GM12878 (cell line): ENCODE results near the gene HERC6. TPM values are rescaled to one million over a fixed set of nuclear protein-coding genes. Genes with fewer than 3 reads are reported as not detected.

Experiments
- ATAC-seq: fragments of 200-7000 bp; cut with Tn5 transposase; 3 replicates; pipeline ENCODE4 v1.9.1; 2020; ENCODE audit warnings: mild to moderate bottlenecking, moderate library complexity
- BruUV-seq: library from RNA; stranded (reverse); fragments of 400-500 nt; replicated peaks from 2 replicates; lab custom pipeline; 2021; lab: Mats Ljungman, UMichigan
- CTCF ChIA-PET: fragments of 300-600 bp; sonication (Branson Sonifier 250); formaldehyde crosslinking; extraction: SDS; loops from one replicate; lab custom pipeline; 2021; ENCODE audit warnings: inconsistent platforms; lab: Yijun Ruan, JAX
- POLR2A ChIA-PET: fragments of 350-600 bp; formaldehyde crosslinking; extraction: SDS; loops from one replicate; lab custom pipeline; 2021; ENCODE audit warnings: inconsistent platforms; lab: Charles Lee
- RAD21 ChIA-PET: fragments of 300-600 bp; sonication (Branson Sonifier 250); formaldehyde crosslinking; loops from one replicate; lab custom pipeline; 2023; ENCODE audit warnings: antibody characterized with exemption; ENCODE audit not compliant: unreplicated experiment; lab: Charles Lee
- SMC1A ChIA-PET: fragments of 300-600 bp; sonication (Branson Sonifier 250); formaldehyde crosslinking; loops from one replicate; lab custom pipeline; 2023; ENCODE audit not compliant: unreplicated experiment, uncharacterized antibody; lab: Charles Lee
- DNase-seq: peaks from one replicate; pipeline ENCODE4 v3.0.0-alpha.2; 2011; ENCODE audit warnings: low read depth, low spot score
- FAIRE-seq: peaks from 3 replicates; lab custom pipeline; 2011; peaks lifted over from hg19 to GRCh38; lab: Jason Lieb, UNC
- H2AFZ ChIP-seq: 2 replicates; pipeline ENCODE4 v1.6.0; 2011; ENCODE audit warnings: low read depth, low read length, control low read depth; ENCODE audit not compliant: control insufficient read depth
- H3K27ac ChIP-seq: 2 replicates; pipeline ENCODE4 v1.5.1; 2011; ENCODE audit warnings: control low read depth; ENCODE audit not compliant: control insufficient read depth, insufficient read depth
- H3K27me3 ChIP-seq, 2 experiments: replicated peaks in 1 of 2; 2 replicates each; pipeline versions ENCODE4 v1.6.0 to v1.6.1; 2011; ENCODE audit warnings: low read length in 1 of 2; ENCODE audit not compliant: control insufficient read depth in 2 of 2, insufficient read depth in 2 of 2
- H3K36me3 ChIP-seq, 2 experiments: 2 replicates each; pipeline ENCODE4 v1.5.1; 2011; ENCODE audit warnings: low read length in 1 of 2; ENCODE audit not compliant: control insufficient read depth in 2 of 2, insufficient read depth in 2 of 2
- H3K4me1 ChIP-seq: 2 replicates; pipeline ENCODE4 v1.6.1; 2011; ENCODE audit warnings: mild to moderate bottlenecking, low read length, moderate library complexity, mixed read lengths; ENCODE audit not compliant: control insufficient read depth, insufficient read depth
- H3K4me2 ChIP-seq: 2 replicates; pipeline ENCODE4 v1.6.0; 2011; ENCODE audit warnings: control low read depth; ENCODE audit not compliant: control insufficient read depth, insufficient read depth
- H3K4me3 ChIP-seq: fragments of 200-600 bp; sonication (generic); 2 replicates; pipeline ENCODE4 v1.5.1; 2016
- H3K79me2 ChIP-seq: 2 replicates; pipeline ENCODE4 v1.6.0; 2011; ENCODE audit warnings: low read length; ENCODE audit not compliant: control insufficient read depth, insufficient read depth
- H3K9ac ChIP-seq: 2 replicates; pipeline ENCODE4 v1.8.0; 2011; ENCODE audit warnings: low read length, control low read depth, mixed read lengths; ENCODE audit not compliant: control insufficient read depth, insufficient read depth
- H3K9me3 ChIP-seq: replicated peaks from 3 replicates; pipeline ENCODE4 v1.5.1; 2011; ENCODE audit warnings: mild to moderate bottlenecking, low read length; ENCODE audit not compliant: control insufficient read depth, insufficient read depth
- H4K20me1 ChIP-seq: 2 replicates; pipeline ENCODE4 v1.6.0; 2011; ENCODE audit not compliant: control insufficient read depth, insufficient read depth
- BACH1 ChIP-seq: fragments of 450-650 bp; IDR thresholded peaks from 2 replicates; pipeline ENCODE4 v1.6.1; 2017; ENCODE audit warnings: mild to moderate bottlenecking, borderline replicate concordance
- CBFB ChIP-seq: IDR thresholded peaks from 2 replicates; pipeline ENCODE4 v1.6.1; 2016; ENCODE audit warnings: antibody characterized with exemption, low read depth
- EED ChIP-seq: sonication (generic); IDR thresholded peaks from 2 replicates; pipeline ENCODE4 v1.6.1; 2016; ENCODE audit warnings: antibody characterized with exemption, low read depth
- ETV6 ChIP-seq, 2 experiments: fragments of 450-650 bp in 1 of 2; IDR thresholded peaks in 1 of 2; conservative IDR thresholded peaks in 1 of 2; 2 replicates each; pipeline ENCODE4 v1.6.1; 2014; ENCODE audit warnings: antibody characterized with exemption in 1 of 2, borderline replicate concordance in 1 of 2, low read depth in 1 of 2, mild to moderate bottlenecking in 1 of 2, moderate library complexity in 1 of 2
- IKZF1 ChIP-seq: fragments of 450-650 bp; conservative IDR thresholded peaks from 2 replicates; pipeline ENCODE4 v1.6.1; 2017; ENCODE audit warnings: antibody characterized with exemption, mild to moderate bottlenecking
- MEF2A ChIP-seq: IDR thresholded peaks from 2 replicates; pipeline ENCODE4 v1.6.1; 2011; ENCODE audit warnings: low read depth, mild to moderate bottlenecking, low read length, moderate library complexity; ENCODE audit not compliant: insufficient read depth
- NFYB ChIP-seq: IDR thresholded peaks from 2 replicates; pipeline ENCODE4 v1.6.1; 2011; ENCODE audit warnings: low read depth, mild to moderate bottlenecking, low read length, improper control_type of control experiment, moderate library complexity; ENCODE audit not compliant: insufficient read depth
- PAX5 ChIP-seq: IDR thresholded peaks from 2 replicates; pipeline ENCODE4 v1.6.1; 2011; ENCODE audit warnings: low read depth, low read length, borderline replicate concordance
- RAD21 ChIP-seq: IDR thresholded peaks from 2 replicates; pipeline ENCODE4 v1.6.1; 2011; ENCODE audit warnings: mild to moderate bottlenecking, low read depth, low read length, moderate library complexity; ENCODE audit not compliant: insufficient read depth
- SPI1 ChIP-seq: IDR thresholded peaks from 2 replicates; pipeline ENCODE4 v1.6.1; 2011; ENCODE audit warnings: low read depth, mild to moderate bottlenecking, low read length, moderate library complexity, borderline replicate concordance; ENCODE audit not compliant: insufficient read depth
- SUZ12 ChIP-seq: fragments of 200-600 bp; sonication (generic); IDR thresholded peaks from one replicate; pipeline ENCODE4 v1.6.1; 2018; ENCODE audit warnings: antibody characterized with exemption, mild to moderate bottlenecking; ENCODE audit not compliant: unreplicated experiment
- TCF12 ChIP-seq: IDR thresholded peaks from 2 replicates; pipeline ENCODE4 v1.6.1; 2011; ENCODE audit warnings: low read depth, mild to moderate bottlenecking, low read length
- ZZZ3 ChIP-seq: IDR thresholded peaks from 2 replicates; pipeline ENCODE4 v1.6.1; 2011; ENCODE audit warnings: low read depth; ENCODE audit not compliant: control insufficient read depth, insufficient read length
- WGBS: methylation state at CpG from one replicate; pipeline ENCODE4 v1.1.6; 2016; ENCODE audit warnings: low lambda C conversion rate; ENCODE audit not compliant: insufficient replicate concordance, insufficient coverage; ENCODE audit errors: missing lambda C conversion rate; 5-methylcytosine and 5-hydroxymethylcytosine counted together
- in situ Hi-C: fragments of 300-500 bp; cut with MboI; formaldehyde crosslinking; loops from 9 replicates; pipeline ENCODE4 v1.14.3; 2018; ENCODE audit warnings: mixed read lengths
- intact Hi-C: fragments of 100-400 bp; cut with micrococcal nuclease; formaldehyde crosslinking; loops from one replicate; pipeline ENCODE4 v1.14.2; 2022; ENCODE audit not compliant: unreplicated experiment
- polyA plus RNA-seq, 11 experiments: library from polyadenylated mRNA; depleted of rRNA in 4 of 11; unstranded in 6 of 11; stranded (reverse) in 5 of 11; fragments of >200 nt; fragmentation: Nextera tagmentation in 4 of 11; fragmentation: Illumina TruSeq in 1 of 11; extraction: Ambion mirVana in 4 of 11; extraction: Trizol in 1 of 11; gene quantifications; 1 replicate in 1 of 11; 2 replicates in 10 of 11; pipeline versions ENCODE4 v1.2.1 to v1.2.3, GENCODE V29; 2011 to 2016; ENCODE audit warnings: inconsistent platforms in 2 of 11, missing spikeins in 2 of 11, low read depth in 1 of 11
- total RNA-seq, 4 experiments: library from RNA; depleted of rRNA in 3 of 4; stranded (reverse); fragments of >200 nt in 3 of 4; fragmentation: Illumina TruSeq in 1 of 4; extraction: Trizol in 1 of 4; gene quantifications; 2 replicates each; pipeline versions ENCODE4 v1.2.1 to v1.2.3, GENCODE V29; 2013 to 2021
- TF ChIP-seq, protein P1 (sequence below): fragments of 450-650 bp; IDR thresholded peaks from 2 replicates; pipeline ENCODE4 v1.6.1; 2016; ENCODE audit warnings: mild to moderate bottlenecking, moderate library complexity, borderline replicate concordance
- TF ChIP-seq, protein P2 (sequence below): IDR thresholded peaks from 2 replicates; pipeline ENCODE4 v1.6.1; 2011; ENCODE audit warnings: low read depth, low read length, improper control_type of control experiment, borderline replicate concordance
- TF ChIP-seq, protein P3 (sequence below): IDR thresholded peaks from 2 replicates; pipeline ENCODE4 v1.6.1; 2012; ENCODE audit warnings: low read depth, low read length, improper control_type of control experiment

HERC6 gene
- total and polyA plus RNA-seq, 10 of the 15 experiments (the other 5 are each of a cell fraction or from before 2014, with no cell fraction given) = 1.7 to 26.4 (median 5.9) TPM

DNA sequence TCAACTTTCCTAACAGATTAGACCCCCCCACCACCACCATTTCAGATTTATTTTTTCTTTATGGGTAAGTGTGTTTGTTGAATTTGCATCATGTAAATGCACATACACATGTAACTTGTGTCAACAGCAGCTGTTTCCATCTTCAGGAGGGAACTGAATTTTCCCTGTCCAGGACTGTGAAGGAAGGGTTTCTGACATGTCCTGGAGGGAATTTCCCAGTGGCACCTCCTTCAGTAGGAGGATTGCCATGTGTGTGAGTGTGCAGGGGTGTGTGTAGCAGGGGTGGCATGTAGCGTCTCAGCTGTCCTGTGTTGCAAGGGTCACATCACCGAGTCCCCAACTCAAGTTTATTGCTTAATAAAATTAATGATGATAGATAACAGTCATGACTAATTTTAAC is 19.7 kb downstream of the HERC6 start (continued):
- TF ChIP-seq, protein P1, sequence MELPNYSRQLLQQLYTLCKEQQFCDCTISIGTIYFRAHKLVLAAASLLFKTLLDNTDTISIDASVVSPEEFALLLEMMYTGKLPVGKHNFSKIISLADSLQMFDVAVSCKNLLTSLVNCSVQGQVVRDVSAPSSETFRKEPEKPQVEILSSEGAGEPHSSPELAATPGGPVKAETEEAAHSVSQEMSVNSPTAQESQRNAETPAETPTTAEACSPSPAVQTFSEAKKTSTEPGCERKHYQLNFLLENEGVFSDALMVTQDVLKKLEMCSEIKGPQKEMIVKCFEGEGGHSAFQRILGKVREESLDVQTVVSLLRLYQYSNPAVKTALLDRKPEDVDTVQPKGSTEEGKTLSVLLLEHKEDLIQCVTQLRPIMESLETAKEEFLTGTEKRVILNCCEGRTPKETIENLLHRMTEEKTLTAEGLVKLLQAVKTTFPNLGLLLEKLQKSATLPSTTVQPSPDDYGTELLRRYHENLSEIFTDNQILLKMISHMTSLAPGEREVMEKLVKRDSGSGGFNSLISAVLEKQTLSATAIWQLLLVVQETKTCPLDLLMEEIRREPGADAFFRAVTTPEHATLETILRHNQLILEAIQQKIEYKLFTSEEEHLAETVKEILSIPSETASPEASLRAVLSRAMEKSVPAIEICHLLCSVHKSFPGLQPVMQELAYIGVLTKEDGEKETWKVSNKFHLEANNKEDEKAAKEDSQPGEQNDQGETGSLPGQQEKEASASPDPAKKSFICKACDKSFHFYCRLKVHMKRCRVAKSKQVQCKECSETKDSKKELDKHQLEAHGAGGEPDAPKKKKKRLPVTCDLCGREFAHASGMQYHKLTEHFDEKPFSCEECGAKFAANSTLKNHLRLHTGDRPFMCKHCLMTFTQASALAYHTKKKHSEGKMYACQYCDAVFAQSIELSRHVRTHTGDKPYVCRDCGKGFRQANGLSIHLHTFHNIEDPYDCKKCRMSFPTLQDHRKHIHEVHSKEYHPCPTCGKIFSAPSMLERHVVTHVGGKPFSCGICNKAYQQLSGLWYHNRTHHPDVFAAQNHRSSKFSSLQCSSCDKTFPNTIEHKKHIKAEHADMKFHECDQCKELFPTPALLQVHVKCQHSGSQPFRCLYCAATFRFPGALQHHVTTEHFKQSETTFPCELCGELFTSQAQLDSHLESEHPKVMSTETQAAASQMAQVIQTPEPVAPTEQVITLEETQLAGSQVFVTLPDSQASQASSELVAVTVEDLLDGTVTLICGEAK = no peak
- TF ChIP-seq, protein P2, sequence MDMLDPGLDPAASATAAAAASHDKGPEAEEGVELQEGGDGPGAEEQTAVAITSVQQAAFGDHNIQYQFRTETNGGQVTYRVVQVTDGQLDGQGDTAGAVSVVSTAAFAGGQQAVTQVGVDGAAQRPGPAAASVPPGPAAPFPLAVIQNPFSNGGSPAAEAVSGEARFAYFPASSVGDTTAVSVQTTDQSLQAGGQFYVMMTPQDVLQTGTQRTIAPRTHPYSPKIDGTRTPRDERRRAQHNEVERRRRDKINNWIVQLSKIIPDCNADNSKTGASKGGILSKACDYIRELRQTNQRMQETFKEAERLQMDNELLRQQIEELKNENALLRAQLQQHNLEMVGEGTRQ = no peak
- TF ChIP-seq ETV6 (conservative IDR thresholded peaks at IDR 0.05 in 1 of 2, IDR thresholded peaks at IDR 0.05 in 1 of 2; ENCODE audit: borderline replicate concordance in 1 of 2, low read depth in 1 of 2) = no peak
- TF ChIP-seq PAX5 = no peak
- TF ChIP-seq, all 136 proteins: peak for 2

DNA sequence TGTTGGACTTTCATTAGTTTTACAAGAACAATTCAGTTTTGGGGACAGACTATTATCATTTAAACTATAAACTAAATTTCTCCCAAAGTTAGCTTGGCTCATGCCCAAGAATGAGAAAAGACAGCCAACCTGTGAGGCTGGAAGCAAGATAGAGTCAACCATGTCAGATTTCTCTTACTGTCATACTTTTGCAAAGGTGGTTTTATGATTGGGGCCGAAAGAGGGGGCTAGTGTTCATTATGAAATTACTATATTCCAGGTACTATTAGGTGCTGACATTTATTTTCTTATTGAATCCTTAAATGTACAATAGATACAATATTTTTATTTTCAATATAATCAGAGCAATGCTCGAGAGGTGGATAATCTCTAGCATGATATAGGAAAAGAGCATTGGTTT is 30.6 kb downstream of the HERC6 start:
- H3K9me3 ChIP-seq = no peaks in the 10 kb centered on the region; the same call in 2 of the 3 replicates
- POLR2A ChIA-PET = no interaction called here
- WGBS = 87% methylated on average over 2 of the region's 2 CpGs
- FAIRE-seq (no peak), ATAC-seq (no peak), DNase-seq (no peak)
- CTCF ChIA-PET = interaction anchor here (0.6 to 1.7 kb wide), 3 partner anchors 7 to 116 kb away, joined by 3 read pairs; no protein-coding TSS in a partner anchor
- no peak overlapping the region for H3K9ac ChIP-seq
- H4K20me1 ChIP-seq = no peaks in the 10 kb centered on the region
- no TSS peak for BruUV-seq
- H3K27ac ChIP-seq = no peak overlapping the region
- H2AFZ ChIP-seq = no peak overlapping the region
- intact Hi-C loops = no loop called here
- no peaks in the 10 kb centered on the region for H3K79me2 ChIP-seq
- no peaks in the 10 kb centered on the region for H3K36me3 ChIP-seq
- no peaks in the 10 kb centered on the region for H3K27me3 ChIP-seq
- peaks cover 4% of the 10 kb centered on the region; the same call in 1 of the 2 replicates for H3K4me1 ChIP-seq
- RAD21 ChIA-PET = no interaction called here
- SMC1A ChIA-PET = interaction anchor here (0.9 kb wide), 1 partner anchor 15 kb away, joined by 3 read pairs; no protein-coding TSS in a partner anchor
- no peak overlapping the region for H3K4me3 ChIP-seq
- in situ Hi-C loops = no loop called here
- H3K4me2 ChIP-seq = no peak overlapping the region
- no peak for TF ChIP-seq TCF12
- no peak for TF ChIP-seq RAD21
- TF ChIP-seq PAX5 = no peak
- TF ChIP-seq, protein P3, sequence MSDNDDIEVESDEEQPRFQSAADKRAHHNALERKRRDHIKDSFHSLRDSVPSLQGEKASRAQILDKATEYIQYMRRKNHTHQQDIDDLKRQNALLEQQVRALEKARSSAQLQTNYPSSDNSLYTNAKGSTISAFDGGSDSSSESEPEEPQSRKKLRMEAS = no peak
- no peak for TF ChIP-seq EED
- no peak for TF ChIP-seq IKZF1
- TF ChIP-seq SPI1 = no peak
- TF ChIP-seq ETV6 (conservative IDR thresholded peaks at IDR 0.05 in 1 of 2, IDR thresholded peaks at IDR 0.05 in 1 of 2; ENCODE audit: borderline replicate concordance in 1 of 2, low read depth in 1 of 2) = no peak
- TF ChIP-seq CBFB = no peak
- no peak for TF ChIP-seq SUZ12
- TF ChIP-seq BACH1 = no peak
- no peak for TF ChIP-seq ZZZ3
- TF ChIP-seq NFYB = no peak
- no peak for TF ChIP-seq MEF2A
